Dermis microvascular lymphatic vessel endothelial cell (primary cell): ENCODE results near the gene ENDOU. TPM values are rescaled to one million over a fixed set of nuclear protein-coding genes. Genes with fewer than 3 reads are reported as not detected.
A peak's percentile ranks its signal among the peaks of the same experiment; 100 is the strongest.
"Not testable (repeated sequence)": the region's sequence is repeated elsewhere in the genome, so short reads cannot be mapped to it uniquely, and the experiment has no call there.

Experiments used
- DNase-seq, 2 donors: peaks; one replicate each; pipeline versions ENCODE4 v3.0.0 to v3.0.0-alpha.2; 2010; ENCODE audit warnings: low read depth in 2 of 2
- total RNA-seq: library from RNA; depleted of rRNA; stranded (reverse); fragments of >200 nt; gene quantifications from 2 replicates; pipeline ENCODE4 v1.2.1, GENCODE V29; 2014

ENDOU gene
- total RNA-seq, 1 donor from 2014 or later = under 0.01 TPM

GRCh38 chr12:47698055-47698454 is 27.2 kb downstream of the ENDOU start:
- DNase-seq = no peak

- DNase-seq = no peak
These were observed 36.1 kb downstream of the ENDOU start for GRCh38 chr12:47689215-47689614.

- no peak for DNase-seq
These were observed 37.7 kb downstream of the ENDOU start for GRCh38 chr12:47687636-47688035.

GRCh38 chr12:47686645-47687240 is 38.5 kb downstream of the ENDOU start:
- peak; percentile 36 to 64 for DNase-seq

GRCh38 chr12:47679785-47680184 is 45.5 kb downstream of the ENDOU start:
- no peak for DNase-seq

- DNase-seq = no peak
These were observed 53.2 kb downstream of the ENDOU start for GRCh38 chr12:47672068-47672467.

- not testable (repeated sequence) for DNase-seq
These were observed 57.4 kb downstream of the ENDOU start for GRCh38 chr12:47667935-47668334.

Other genes with a start within 250 kb of the ENDOU start
- 7.0 and 7.7 TPM in 2 replicates for gene RPAP3, start 19.5 kb downstream of the ENDOU start, total RNA-seq
- gene RAPGEF3, start 33.4 kb upstream of the ENDOU start, total RNA-seq = 10.4 and 13.5 TPM in 2 replicates
- 9.2 and 9.5 TPM in 2 replicates for gene SLC48A1, start 47.7 kb upstream of the ENDOU start, total RNA-seq
- gene HDAC7, start 94.4 kb upstream of the ENDOU start, total RNA-seq = 28.8 and 43.6 TPM in 2 replicates
- under 0.01 TPM in 2 replicates for gene VDR, start 179.5 kb upstream of the ENDOU start, total RNA-seq
- gene TMEM106C, start 238.1 kb upstream of the ENDOU start, total RNA-seq = 54.6 and 68.0 TPM in 2 replicates